ENCODE measurements around the gene PHF23. TPM values are rescaled to one million over a fixed set of nuclear protein-coding genes. Genes with fewer than 3 reads are reported as not detected.

The PHF23 gene
- total RNA-seq, 6 experiments from 2014 or later = 16.0 to 24.3 (median 18.2) TPM

GRCh38 chr17:7223375-7223774 is 15.9 kb downstream of the PHF23 start:
- Histone ChIP-seq H3K4me1 (peaks cover 0 to 44% (median 10%) of the 10 kb centered on the region in 4 donors), H3K36me3 (peaks cover 0 to 52% (median 30%) of the 10 kb centered on the region in 4 donors), H3K4me3 (no peak overlapping the region), H3K9me3 (no peaks in the 10 kb centered on the region), H3K27ac (no peak overlapping the region), H3K27me3 (no peaks in the 10 kb centered on the region)
- 43% methylated on average over 3 of the region's 4 CpGs for WGBS (ENCODE audit: insufficient coverage, low coverage, low lambda C conversion rate, missing lambda C conversion rate)
- TF ChIP-seq CTCF (IDR thresholded peaks at IDR 0.05) = no peak
- TF ChIP-seq POLR2A (IDR thresholded peaks at IDR 0.05) = no peak
- intact Hi-C loops (cut with DNase I) = no loop called here
- ATAC-seq (no peak), DNase-seq (no peak)

GRCh38 chr17:7222972-7223292 is 16.3 kb downstream of the PHF23 start:
- intact Hi-C loops (cut with DNase I) = no loop called here
- peak in 1 of 3 donors; percentile 28 for DNase-seq
- H3K27me3 ChIP-seq = no peaks in the 10 kb centered on the region
- H3K4me3 ChIP-seq = no peak overlapping the region
- H3K36me3 ChIP-seq = peaks cover 0 to 52% (median 30%) of the 10 kb centered on the region in 4 donors
- 83% methylated on average over 1 of the region's 7 CpGs for WGBS (ENCODE audit: insufficient coverage, low coverage, low lambda C conversion rate, missing lambda C conversion rate)
- H3K9me3 ChIP-seq = no peaks in the 10 kb centered on the region
- no peak for ATAC-seq
- TF ChIP-seq POLR2A (IDR thresholded peaks at IDR 0.05) (peak; percentile 9), CTCF (IDR thresholded peaks at IDR 0.05) (no peak)
- no peak overlapping the region for H3K27ac ChIP-seq
- peaks cover 0 to 40% (median 10%) of the 10 kb centered on the region in 4 donors for H3K4me1 ChIP-seq

GRCh38 chr17:7222093-7222971 is 16.9 kb downstream of the PHF23 start:
- Histone ChIP-seq H3K27me3 (no peaks in the 10 kb centered on the region), H3K4me3 (no peak overlapping the region), H3K9me3 (no peaks in the 10 kb centered on the region), H3K36me3 (peaks cover 0 to 52% (median 29%) of the 10 kb centered on the region in 4 donors), H3K27ac (no peak overlapping the region), H3K4me1 (peaks cover 0 to 39% (median 10%) of the 10 kb centered on the region in 4 donors)
- no peak for TF ChIP-seq POLR2A (IDR thresholded peaks at IDR 0.05)
- no peak for TF ChIP-seq CTCF (IDR thresholded peaks at IDR 0.05)
- DNase-seq (peak in 1 of 3 donors; percentile 17), ATAC-seq (no peak)
- intact Hi-C loops (cut with DNase I) = no loop called here
- WGBS (ENCODE audit: insufficient coverage, low coverage, low lambda C conversion rate, missing lambda C conversion rate) = 72% methylated on average over 7 of the region's 15 CpGs

GRCh38 chr17:7221278-7222092 is 17.8 kb downstream of the PHF23 start:
- Histone ChIP-seq H3K4me1 (peaks cover 0 to 39% (median 10%) of the 10 kb centered on the region in 4 donors), H3K27ac (peak overlapping the region; percentile 94 to 100 (median 96)), H3K4me3 (peak overlapping the region; percentile 76 to 99 (median 85)), H3K9me3 (no peaks in the 10 kb centered on the region), H3K27me3 (no peaks in the 10 kb centered on the region), H3K36me3 (peaks cover 0 to 45% (median 25%) of the 10 kb centered on the region in 4 donors)
- TF ChIP-seq POLR2A (IDR thresholded peaks at IDR 0.05) = no peak
- TF ChIP-seq CTCF (IDR thresholded peaks at IDR 0.05) = no peak
- WGBS (ENCODE audit: insufficient coverage, low coverage, low lambda C conversion rate, missing lambda C conversion rate) = 33% methylated on average over 4 of the region's 10 CpGs
- DNase-seq = peak in 1 of 3 donors; percentile 17
- peak in 1 of 4 donors; percentile 7 for ATAC-seq
- intact Hi-C loops (cut with DNase I) = no loop called here
